ENCODE measurements around the gene SRGAP2B.
"Not testable (repeated sequence)": the region's sequence is repeated elsewhere in the genome, so short reads cannot be mapped to it uniquely, and the experiment has no call there.

The SRGAP2B gene

GRCh38 chr1:145082483-145083255 is 12.5 kb downstream of the SRGAP2B start:
- not testable (repeated sequence) for DNase-seq (ENCODE audit: low read depth)

GRCh38 chr1:145080193-145080592 is 14.9 kb downstream of the SRGAP2B start:
- not testable (repeated sequence) for DNase-seq (ENCODE audit: low read depth)

- not testable (repeated sequence) for DNase-seq (ENCODE audit: low read depth)
Measured at GRCh38 chr1:145079737-145080136, 15.4 kb downstream of the SRGAP2B start.

- DNase-seq (ENCODE audit: low read depth) = not testable (repeated sequence)
Measured at GRCh38 chr1:145078787-145079370, 16.2 kb downstream of the SRGAP2B start.

GRCh38 chr1:145077872-145078786 is 17.0 kb downstream of the SRGAP2B start:
- DNase-seq (ENCODE audit: low read depth) = not testable (repeated sequence)

GRCh38 chr1:145076877-145077276 is 18.3 kb downstream of the SRGAP2B start:
- DNase-seq (ENCODE audit: low read depth) = not testable (repeated sequence)

GRCh38 chr1:145074021-145074559 is 21.0 kb downstream of the SRGAP2B start:
- not testable (repeated sequence) for DNase-seq (ENCODE audit: low read depth)

GRCh38 chr1:145071569-145071968 is 23.6 kb downstream of the SRGAP2B start:
- DNase-seq (ENCODE audit: low read depth) = not testable (repeated sequence)

- DNase-seq (ENCODE audit: low read depth) = not testable (repeated sequence)
Measured at GRCh38 chr1:145066486-145066885, 28.6 kb downstream of the SRGAP2B start.

GRCh38 chr1:145065194-145065826 is 29.8 kb downstream of the SRGAP2B start:
- DNase-seq (ENCODE audit: low read depth) = not testable (repeated sequence)

GRCh38 chr1:145063941-145064648 is 31.0 kb downstream of the SRGAP2B start:
- DNase-seq (ENCODE audit: low read depth) = not testable (repeated sequence)

- not testable (repeated sequence) for DNase-seq (ENCODE audit: low read depth)
Measured at GRCh38 chr1:145063285-145063684, 31.8 kb downstream of the SRGAP2B start.

GRCh38 chr1:145058184-145058583 is 36.9 kb downstream of the SRGAP2B start:
- DNase-seq (ENCODE audit: low read depth) = not testable (repeated sequence)

- not testable (repeated sequence) for DNase-seq (ENCODE audit: low read depth)
Measured at GRCh38 chr1:145055217-145055760, 39.8 kb downstream of the SRGAP2B start.

- not testable (repeated sequence) for DNase-seq (ENCODE audit: low read depth)
Measured at GRCh38 chr1:145053428-145053827, 41.7 kb downstream of the SRGAP2B start.

- not testable (repeated sequence) for DNase-seq (ENCODE audit: low read depth)
Measured at GRCh38 chr1:145052019-145052776, 42.9 kb downstream of the SRGAP2B start.

- not testable (repeated sequence) for DNase-seq (ENCODE audit: low read depth)
Measured at GRCh38 chr1:145048181-145048856, 46.8 kb downstream of the SRGAP2B start.

- not testable (repeated sequence) for DNase-seq (ENCODE audit: low read depth)
Measured at GRCh38 chr1:145047553-145047952, 47.6 kb downstream of the SRGAP2B start.

Data from fibroblast of gingiva (primary cell).